OCI-M1 (cell line): ENCODE results near the gene RPL36.

Experiments used
- DNase-seq: peaks from one replicate; lab custom pipeline; 2025; lab: John Stamatoyannopoulos, UW

Gene RPL36

GRCh38 chr19:5690125-5690954 is at the start of gene RPL36:
Gene RPL36 (plus strand): TSS chr19:5690295. CDS start chr19:5690508, 213 bp downstream.
- peak; percentile 97 for DNase-seq

GRCh38 chr19:5641171-5641570 is 48.9 kb upstream of the RPL36 start:
- DNase-seq = no peak

- DNase-seq = no peak
Observed at GRCh38 chr19:5642204-5642603, 47.9 kb upstream of the RPL36 start.

GRCh38 chr19:5643060-5643459 is 47.0 kb upstream of the RPL36 start:
- no peak for DNase-seq

GRCh38 chr19:5644037-5644436 is 46.1 kb upstream of the RPL36 start:
- no peak for DNase-seq

GRCh38 chr19:5645409-5645808 is 44.7 kb upstream of the RPL36 start:
- DNase-seq = no peak

GRCh38 chr19:5646703-5647102 is 43.4 kb upstream of the RPL36 start:
- no peak for DNase-seq

- DNase-seq = no peak
Observed at GRCh38 chr19:5648464-5648863, 41.6 kb upstream of the RPL36 start.

GRCh38 chr19:5651361-5651760 is 38.7 kb upstream of the RPL36 start:
- no peak for DNase-seq

GRCh38 chr19:5652261-5652660 is 37.8 kb upstream of the RPL36 start:
- no peak for DNase-seq

GRCh38 chr19:5654931-5655330 is 35.2 kb upstream of the RPL36 start:
- DNase-seq = no peak

GRCh38 chr19:5655412-5655811 is 34.7 kb upstream of the RPL36 start:
- DNase-seq = no peak

GRCh38 chr19:5661483-5661882 is 28.6 kb upstream of the RPL36 start:
- DNase-seq = no peak

- no peak for DNase-seq
Observed at GRCh38 chr19:5663904-5664303, 26.2 kb upstream of the RPL36 start.

- DNase-seq = no peak
Observed at GRCh38 chr19:5664515-5664914, 25.6 kb upstream of the RPL36 start.

GRCh38 chr19:5665781-5666513 is 24.1 kb upstream of the RPL36 start:
- DNase-seq = no peak

- no peak for DNase-seq
Observed at GRCh38 chr19:5666921-5667610, 23.0 kb upstream of the RPL36 start.

GRCh38 chr19:5667751-5668271 is 22.3 kb upstream of the RPL36 start:
- no peak for DNase-seq

- no peak for DNase-seq
Observed at GRCh38 chr19:5669212-5669611, 20.9 kb upstream of the RPL36 start.

GRCh38 chr19:5671600-5671999 is 18.5 kb upstream of the RPL36 start:
- no peak for DNase-seq

- DNase-seq = no peak
Observed at GRCh38 chr19:5672708-5673459, 17.2 kb upstream of the RPL36 start.

- DNase-seq = no peak
Observed at GRCh38 chr19:5673752-5674151, 16.3 kb upstream of the RPL36 start.
